ENCODE results near the gene EIPR1. TPM values are rescaled to one million over a fixed set of nuclear protein-coding genes. Genes with fewer than 3 reads are reported as not detected.

EIPR1 gene
- total and polyA plus RNA-seq, 2 experiments from 2014 or later, result 23.2 to 28.2 TPM

DNA sequence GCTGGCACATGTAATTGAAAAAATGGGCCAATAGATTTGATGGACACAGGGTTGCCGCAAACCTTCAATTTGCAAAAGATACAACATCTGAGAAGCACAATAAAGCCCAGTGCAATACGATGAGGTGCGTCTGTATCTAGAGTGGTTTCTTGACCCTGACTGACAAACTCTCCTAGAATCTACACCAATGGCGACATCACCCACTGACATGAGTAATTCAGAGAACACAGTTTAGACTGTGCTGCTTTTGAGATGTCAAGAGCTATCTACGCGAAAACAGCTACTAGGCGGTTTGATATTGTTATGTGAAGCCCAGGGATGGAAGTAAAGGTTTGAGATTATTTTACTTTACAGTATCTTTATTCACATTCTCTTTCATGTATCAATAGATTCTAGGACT is 104.9 kb downstream of the EIPR1 start:
- DNase-seq (ENCODE audit: low read depth in 1 of 2, low spot score in 1 of 2), result no peak
- Histone ChIP-seq H3K4me3 (no peak overlapping the region), H3K27ac (no peak overlapping the region), H3K27me3 (no peaks in the 10 kb centered on the region), H3K4me1 (ENCODE audit: low read depth) (no peaks in the 10 kb centered on the region), H3K36me3 (no peaks in the 10 kb centered on the region), H3K9me3 (ENCODE audit: low read depth) (no peaks in the 10 kb centered on the region)
- TF ChIP-seq, protein P1, sequence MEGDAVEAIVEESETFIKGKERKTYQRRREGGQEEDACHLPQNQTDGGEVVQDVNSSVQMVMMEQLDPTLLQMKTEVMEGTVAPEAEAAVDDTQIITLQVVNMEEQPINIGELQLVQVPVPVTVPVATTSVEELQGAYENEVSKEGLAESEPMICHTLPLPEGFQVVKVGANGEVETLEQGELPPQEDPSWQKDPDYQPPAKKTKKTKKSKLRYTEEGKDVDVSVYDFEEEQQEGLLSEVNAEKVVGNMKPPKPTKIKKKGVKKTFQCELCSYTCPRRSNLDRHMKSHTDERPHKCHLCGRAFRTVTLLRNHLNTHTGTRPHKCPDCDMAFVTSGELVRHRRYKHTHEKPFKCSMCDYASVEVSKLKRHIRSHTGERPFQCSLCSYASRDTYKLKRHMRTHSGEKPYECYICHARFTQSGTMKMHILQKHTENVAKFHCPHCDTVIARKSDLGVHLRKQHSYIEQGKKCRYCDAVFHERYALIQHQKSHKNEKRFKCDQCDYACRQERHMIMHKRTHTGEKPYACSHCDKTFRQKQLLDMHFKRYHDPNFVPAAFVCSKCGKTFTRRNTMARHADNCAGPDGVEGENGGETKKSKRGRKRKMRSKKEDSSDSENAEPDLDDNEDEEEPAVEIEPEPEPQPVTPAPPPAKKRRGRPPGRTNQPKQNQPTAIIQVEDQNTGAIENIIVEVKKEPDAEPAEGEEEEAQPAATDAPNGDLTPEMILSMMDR (IDR thresholded peaks at IDR 0.05; ENCODE audit: low read depth, low read length), result no peak

DNA sequence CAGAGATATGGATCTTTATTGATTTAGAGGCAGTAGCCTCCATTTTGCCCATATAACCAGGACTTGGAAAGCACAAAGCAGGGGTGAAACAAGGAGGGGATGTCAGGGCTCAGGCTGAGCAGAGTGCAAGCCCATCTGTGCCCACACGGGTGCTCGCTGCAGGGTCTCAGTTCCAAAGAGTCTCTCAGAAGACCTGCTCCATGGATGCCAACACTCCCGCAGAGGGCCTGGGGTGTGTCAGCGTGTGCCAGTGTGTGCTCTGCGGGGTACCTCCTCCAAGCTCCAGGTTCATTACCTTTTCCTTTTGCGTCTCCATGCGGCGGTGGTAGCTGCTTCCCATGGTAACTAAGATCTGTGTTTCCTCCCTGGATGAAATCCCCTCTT is 107.5 kb downstream of the EIPR1 start:
- Histone ChIP-seq H3K9me3 (ENCODE audit: low read depth) (no peaks in the 10 kb centered on the region), H3K27ac (no peak overlapping the region), H3K4me3 (no peak overlapping the region), H3K27me3 (no peaks in the 10 kb centered on the region), H3K36me3 (no peaks in the 10 kb centered on the region), H3K4me1 (ENCODE audit: low read depth) (peaks cover 6% of the 10 kb centered on the region)
- no peak for DNase-seq (ENCODE audit: low read depth in 1 of 2, low spot score in 1 of 2)
- TF ChIP-seq, protein P1 (IDR thresholded peaks at IDR 0.05; ENCODE audit: low read depth, low read length), result no peak

DNA sequence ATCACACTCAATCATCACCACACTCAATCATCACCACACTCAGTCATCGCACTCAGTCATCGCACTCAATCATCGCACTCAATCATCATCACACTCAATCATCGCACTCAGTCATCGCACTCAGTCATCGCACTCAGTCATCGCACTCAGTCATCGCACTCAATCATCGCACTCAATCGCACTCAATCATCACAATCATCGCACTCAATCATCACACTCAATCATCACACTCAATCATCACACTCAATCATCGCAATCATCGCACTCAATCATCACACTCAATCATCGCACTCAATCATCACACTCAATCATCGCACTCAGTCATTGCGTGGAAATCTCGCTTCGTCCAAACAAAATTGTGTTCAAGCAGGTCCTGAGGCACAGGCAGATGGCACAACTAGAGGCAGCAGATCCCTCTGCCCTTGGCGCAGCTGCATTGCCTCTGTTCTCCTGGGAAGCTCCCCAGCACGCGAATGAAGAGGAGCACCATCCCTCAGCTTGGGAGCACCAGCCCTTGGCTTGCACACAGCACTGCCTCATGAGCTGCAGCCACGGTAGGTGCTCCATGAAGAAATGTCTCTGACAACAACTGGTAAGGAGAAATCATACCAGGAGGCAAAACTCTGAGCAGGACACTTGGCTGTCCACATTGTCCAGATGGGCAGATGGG is 108.1 kb downstream of the EIPR1 start:
- H3K27me3 ChIP-seq, result no peaks in the 10 kb centered on the region
- no peaks in the 10 kb centered on the region for H3K9me3 ChIP-seq (ENCODE audit: low read depth)
- peaks cover 6% of the 10 kb centered on the region for H3K4me1 ChIP-seq (ENCODE audit: low read depth)
- no peaks in the 10 kb centered on the region for H3K36me3 ChIP-seq
- TF ChIP-seq, protein P1 (IDR thresholded peaks at IDR 0.05; ENCODE audit: low read depth, low read length), result no peak
- no peak overlapping the region for H3K27ac ChIP-seq
- DNase-seq (ENCODE audit: low read depth in 1 of 2, low spot score in 1 of 2), result no peak
- no peak overlapping the region for H3K4me3 ChIP-seq

DNA sequence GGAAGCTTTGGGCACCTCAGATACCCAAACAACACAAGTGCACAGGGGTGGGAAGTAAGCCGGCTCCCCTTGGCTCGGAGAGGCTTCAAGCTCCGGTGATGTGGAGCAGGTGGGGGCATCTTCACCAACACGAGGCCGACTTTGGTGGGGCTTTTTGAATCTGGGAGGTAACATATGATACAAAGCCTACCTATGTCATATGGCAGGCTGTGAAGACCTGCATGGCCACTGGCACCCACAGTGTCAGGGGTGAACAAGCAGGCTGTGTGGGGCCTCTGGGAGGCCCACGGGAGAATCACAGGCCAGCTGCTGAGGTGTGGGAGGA is 109.0 kb downstream of the EIPR1 start:
- Histone ChIP-seq H3K4me3 (no peak overlapping the region), H3K36me3 (no peaks in the 10 kb centered on the region), H3K9me3 (ENCODE audit: low read depth) (no peaks in the 10 kb centered on the region), H3K27ac (no peak overlapping the region), H3K4me1 (ENCODE audit: low read depth) (peaks cover 11% of the 10 kb centered on the region), H3K27me3 (no peaks in the 10 kb centered on the region)
- no peak for DNase-seq (ENCODE audit: low read depth in 1 of 2, low spot score in 1 of 2)
- TF ChIP-seq, protein P1 (IDR thresholded peaks at IDR 0.05; ENCODE audit: low read depth, low read length), result no peak

DNA sequence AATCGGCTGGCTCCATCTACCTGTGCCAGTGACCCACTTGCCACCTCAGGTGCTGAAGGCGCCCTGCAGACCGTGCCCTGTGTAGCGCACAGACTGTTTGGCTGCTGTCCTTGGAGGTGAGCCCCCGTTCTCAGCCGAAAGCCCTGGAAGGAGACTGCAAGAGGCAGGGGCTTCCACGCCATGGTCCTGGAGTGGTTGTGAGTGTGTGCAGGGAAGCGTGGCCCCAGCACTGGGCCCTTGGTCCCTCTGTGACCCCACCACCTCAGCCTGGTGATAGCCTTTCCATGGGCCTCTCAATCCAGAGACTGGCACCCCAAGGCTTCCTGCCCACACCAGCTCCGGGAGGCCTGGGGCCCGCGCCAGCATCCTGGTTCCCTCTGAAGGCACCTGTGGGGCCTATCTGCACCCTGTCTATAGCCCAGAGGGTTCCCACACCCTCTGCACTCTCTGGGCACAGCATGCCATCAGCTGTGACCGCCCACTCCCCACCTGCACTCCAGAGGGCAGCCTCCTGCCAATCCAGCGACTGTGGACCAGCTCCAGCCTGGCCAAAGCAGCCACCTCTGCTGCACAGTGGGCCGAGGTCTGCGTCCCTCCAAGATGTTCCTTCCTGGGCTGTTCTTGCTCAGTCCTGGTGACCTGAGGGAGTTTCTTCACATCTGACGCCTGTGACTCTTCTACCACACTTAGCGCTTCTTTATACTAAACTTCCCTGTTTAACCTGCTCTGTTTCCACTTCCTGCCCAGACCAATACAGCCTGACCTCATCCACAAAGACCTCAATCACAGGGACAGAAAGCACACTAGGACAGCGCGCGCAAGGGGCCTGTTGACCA is 109.5 kb downstream of the EIPR1 start:
- DNase-seq (ENCODE audit: low read depth in 1 of 2, low spot score in 1 of 2), result no peak
- TF ChIP-seq, protein P1 (IDR thresholded peaks at IDR 0.05; ENCODE audit: low read depth, low read length), result no peak

More for the DNA sequence above, 109.5 kb downstream of the EIPR1 start:
- Histone ChIP-seq H3K36me3 (no peaks in the 10 kb centered on the region), H3K9me3 (ENCODE audit: low read depth) (no peaks in the 10 kb centered on the region), H3K27ac (no peak overlapping the region), H3K4me1 (ENCODE audit: low read depth) (peaks cover 11% of the 10 kb centered on the region), H3K4me3 (no peak overlapping the region), H3K27me3 (no peaks in the 10 kb centered on the region)

Measured in cardiac muscle cell (in vitro differentiated cells and primary cell).